Measurements from ENCODE around the gene MAGOH. TPM values are rescaled to one million over a fixed set of nuclear protein-coding genes. Genes with fewer than 3 reads are reported as not detected.

Gene MAGOH
- total RNA-seq, 2 experiments from 2014 or later, result 59.1 to 65.2 TPM

DNA sequence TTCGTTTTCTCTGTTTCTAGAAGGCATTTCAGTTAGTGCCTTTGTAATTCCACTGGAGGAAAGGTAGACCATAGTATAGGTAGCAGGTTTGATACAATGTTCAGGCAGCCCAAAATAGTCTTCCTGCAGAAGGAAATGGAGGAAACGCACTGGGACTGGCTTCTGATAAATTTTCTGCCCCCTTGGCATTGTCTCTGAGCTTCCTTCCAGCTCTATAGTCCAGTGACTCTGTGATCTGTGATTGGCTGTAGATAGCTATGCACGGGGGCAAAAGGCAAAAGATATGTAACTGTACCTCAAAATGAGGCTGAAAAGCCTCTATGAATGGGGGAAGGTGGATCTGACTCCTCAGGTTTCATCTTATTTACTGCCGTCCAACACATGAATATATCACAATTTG is 5.8 kb upstream of the MAGOH start:
- no peaks in the 10 kb centered on the region for H3K27me3 ChIP-seq (ENCODE audit: control insufficient read depth in 1 of 2, insufficient read depth in 2 of 2, low read length in 2 of 2)
- TF ChIP-seq, protein P1, sequence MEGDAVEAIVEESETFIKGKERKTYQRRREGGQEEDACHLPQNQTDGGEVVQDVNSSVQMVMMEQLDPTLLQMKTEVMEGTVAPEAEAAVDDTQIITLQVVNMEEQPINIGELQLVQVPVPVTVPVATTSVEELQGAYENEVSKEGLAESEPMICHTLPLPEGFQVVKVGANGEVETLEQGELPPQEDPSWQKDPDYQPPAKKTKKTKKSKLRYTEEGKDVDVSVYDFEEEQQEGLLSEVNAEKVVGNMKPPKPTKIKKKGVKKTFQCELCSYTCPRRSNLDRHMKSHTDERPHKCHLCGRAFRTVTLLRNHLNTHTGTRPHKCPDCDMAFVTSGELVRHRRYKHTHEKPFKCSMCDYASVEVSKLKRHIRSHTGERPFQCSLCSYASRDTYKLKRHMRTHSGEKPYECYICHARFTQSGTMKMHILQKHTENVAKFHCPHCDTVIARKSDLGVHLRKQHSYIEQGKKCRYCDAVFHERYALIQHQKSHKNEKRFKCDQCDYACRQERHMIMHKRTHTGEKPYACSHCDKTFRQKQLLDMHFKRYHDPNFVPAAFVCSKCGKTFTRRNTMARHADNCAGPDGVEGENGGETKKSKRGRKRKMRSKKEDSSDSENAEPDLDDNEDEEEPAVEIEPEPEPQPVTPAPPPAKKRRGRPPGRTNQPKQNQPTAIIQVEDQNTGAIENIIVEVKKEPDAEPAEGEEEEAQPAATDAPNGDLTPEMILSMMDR (IDR thresholded peaks at IDR 0.05), result no peak
- H3K4me3 ChIP-seq (ENCODE audit: low read length), result no peak overlapping the region
- no peak overlapping the region for H3K4me3 Mint-ChIP-seq
- H3K27ac Mint-ChIP-seq, result no peak overlapping the region
- no peaks in the 10 kb centered on the region for H3K9me3 ChIP-seq (ENCODE audit: control insufficient read depth in 1 of 2, insufficient read depth in 1 of 2, low read length in 2 of 2)
- peaks cover 1% of the 10 kb centered on the region for H3K4me1 Mint-ChIP-seq (ENCODE audit: low read depth)
- intact Hi-C loops (cut with DNase I, micrococcal nuclease), result loop anchor here in 1 of 2 experiments (5.0 kb wide), 1 partner anchor 593 kb away; the partner anchor contains the start of gene NDC1
- ATAC-seq (ENCODE audit: poor library complexity) (no peak), DNase-seq (no peak)
- H3K9me3 Mint-ChIP-seq, result no peaks in the 10 kb centered on the region
- no peaks in the 10 kb centered on the region for H3K36me3 ChIP-seq (ENCODE audit: insufficient read depth, low read length)
- peaks cover under 1% of the 10 kb centered on the region for H3K4me1 ChIP-seq (ENCODE audit: insufficient read depth, low read length)
- H3K27me3 Mint-ChIP-seq, result no peaks in the 10 kb centered on the region
- POLR2A ChIA-PET, result no interaction called here
- H3K36me3 Mint-ChIP-seq (ENCODE audit: low read depth), result peaks cover under 1% of the 10 kb centered on the region
- CTCF ChIA-PET, result no interaction called here
- no peak overlapping the region for H3K27ac ChIP-seq (ENCODE audit: low read depth in 1 of 2, low read length in 2 of 2)

DNA sequence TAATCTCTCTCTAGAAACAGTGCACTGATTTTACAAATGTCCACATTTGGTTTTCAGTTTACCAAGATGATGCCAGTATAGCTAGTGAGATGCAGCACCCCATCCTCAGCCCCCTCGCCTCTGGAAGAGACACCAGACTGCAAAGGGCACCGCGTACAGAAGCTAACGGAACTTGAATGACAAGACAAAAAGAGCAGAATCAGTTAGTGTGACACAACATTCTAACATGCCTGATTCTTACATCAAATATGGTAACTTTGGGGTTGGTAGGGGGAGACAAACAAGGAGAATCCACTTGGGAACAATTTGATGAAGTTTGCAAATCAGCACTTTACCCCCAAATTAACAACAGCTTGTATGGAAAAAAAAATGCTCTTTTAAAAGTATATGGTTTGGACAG is 4.1 kb upstream of the MAGOH start:
- H3K27me3 ChIP-seq (ENCODE audit: control insufficient read depth in 1 of 2, insufficient read depth in 2 of 2, low read length in 2 of 2), result no peaks in the 10 kb centered on the region
- H3K9me3 ChIP-seq (ENCODE audit: control insufficient read depth in 1 of 2, insufficient read depth in 1 of 2, low read length in 2 of 2), result no peaks in the 10 kb centered on the region
- Mint-ChIP-seq H3K27ac (no peak overlapping the region), H3K4me3 (no peak overlapping the region), H3K9me3 (no peaks in the 10 kb centered on the region), H3K4me1 (ENCODE audit: low read depth) (peaks cover 19% of the 10 kb centered on the region), H3K36me3 (ENCODE audit: low read depth) (peaks cover 16% of the 10 kb centered on the region), H3K27me3 (no peaks in the 10 kb centered on the region)
- ChIA-PET POLR2A (no interaction called here), CTCF (no interaction called here)
- TF ChIP-seq, protein P1 (IDR thresholded peaks at IDR 0.05), result no peak
- DNase-seq (no peak), ATAC-seq (ENCODE audit: poor library complexity) (no peak)
- intact Hi-C loops (cut with DNase I, micrococcal nuclease), result loop anchor here in 1 of 2 experiments (5.0 kb wide), 1 partner anchor 595 kb away; the partner anchor contains the start of gene NDC1
- no peak overlapping the region for H3K4me3 ChIP-seq (ENCODE audit: low read length)
- H3K4me1 ChIP-seq (ENCODE audit: insufficient read depth, low read length), result peaks cover 14% of the 10 kb centered on the region
- no peak overlapping the region for H3K27ac ChIP-seq (ENCODE audit: low read depth in 1 of 2, low read length in 2 of 2)
- H3K36me3 ChIP-seq (ENCODE audit: insufficient read depth, low read length), result no peaks in the 10 kb centered on the region

DNA sequence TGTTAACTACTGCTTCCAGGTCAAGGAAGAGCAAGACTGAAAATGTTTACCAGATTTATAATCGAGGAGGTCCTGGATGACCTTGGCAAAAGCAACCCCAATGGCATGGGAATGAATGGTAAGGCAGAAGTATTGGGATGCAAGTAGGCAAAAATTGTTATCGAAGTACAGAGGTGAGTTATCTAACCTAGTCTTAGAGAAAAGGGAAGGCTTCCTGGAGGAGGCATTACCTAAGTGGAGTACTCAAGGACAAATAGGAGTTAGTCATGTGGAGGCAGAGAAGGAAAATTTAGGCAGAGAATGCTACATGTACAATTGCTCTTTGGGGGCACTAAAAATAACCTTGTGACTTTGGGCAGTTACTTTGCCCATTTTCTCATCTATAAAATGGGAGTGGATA is 3.5 kb upstream of the MAGOH start:
- Histone ChIP-seq H3K36me3 (ENCODE audit: insufficient read depth, low read length) (no peaks in the 10 kb centered on the region), H3K27me3 (ENCODE audit: control insufficient read depth in 1 of 2, insufficient read depth in 2 of 2, low read length in 2 of 2) (no peaks in the 10 kb centered on the region), H3K9me3 (ENCODE audit: control insufficient read depth in 1 of 2, insufficient read depth in 1 of 2, low read length in 2 of 2) (no peaks in the 10 kb centered on the region), H3K4me1 (ENCODE audit: insufficient read depth, low read length) (peaks cover 20% of the 10 kb centered on the region), H3K27ac (ENCODE audit: low read depth in 1 of 2, low read length in 2 of 2) (no peak overlapping the region), H3K4me3 (ENCODE audit: low read length) (no peak overlapping the region)
- POLR2A ChIA-PET, result no interaction called here
- Mint-ChIP-seq H3K4me3 (no peak overlapping the region), H3K27me3 (no peaks in the 10 kb centered on the region), H3K4me1 (ENCODE audit: low read depth) (peaks cover 22% of the 10 kb centered on the region), H3K27ac (no peak overlapping the region), H3K36me3 (ENCODE audit: low read depth) (peaks cover 16% of the 10 kb centered on the region), H3K9me3 (no peaks in the 10 kb centered on the region)
- ATAC-seq (ENCODE audit: poor library complexity), result no peak
- intact Hi-C loops (cut with DNase I, micrococcal nuclease), result loop anchor here in 1 of 2 experiments (5.0 kb wide), 1 partner anchor 595 kb away; the partner anchor contains the start of gene NDC1
- no peak for DNase-seq
- CTCF ChIA-PET, result no interaction called here
- TF ChIP-seq, protein P1 (IDR thresholded peaks at IDR 0.05), result no peak

Measured in CD4-positive, alpha-beta T cell (primary cell).